Nephron progenitor cell (in vitro differentiated cells): Measurements from ENCODE around the gene XKR7.

Experiments used
- DNase-seq: peaks from one replicate; pipeline ENCODE4 v3.0.0; 2021
- H3K27ac Mint-ChIP-seq: 2 replicates; pipeline ENCODE4 v1.8.0; 2021; ENCODE audit warnings: mild to moderate bottlenecking, moderate library complexity, mixed read lengths
- H3K27me3 Mint-ChIP-seq: 2 replicates; pipeline ENCODE4 v1.8.0; 2021; ENCODE audit warnings: mild to moderate bottlenecking, low read depth, mixed read lengths; ENCODE audit not compliant: poor library complexity
- H3K36me3 Mint-ChIP-seq: 2 replicates; pipeline ENCODE4 v1.8.0; 2021; ENCODE audit warnings: low read depth, mixed read lengths
- H3K4me1 Mint-ChIP-seq: 2 replicates; pipeline ENCODE4 v1.8.0; 2021; ENCODE audit warnings: mixed read lengths
- H3K4me3 Mint-ChIP-seq: 2 replicates; pipeline ENCODE4 v1.8.0; 2021; ENCODE audit warnings: mild to moderate bottlenecking, moderate library complexity, mixed read lengths
- H3K9me3 Mint-ChIP-seq: 2 replicates; pipeline ENCODE4 v1.8.0; 2021; ENCODE audit warnings: mild to moderate bottlenecking, moderate library complexity, mixed read lengths
- TF ChIP-seq, protein P1 (sequence below): fragments of 200-600 bp; sonication (generic); IDR thresholded peaks from 2 replicates; pipeline ENCODE4 v1.5.0; 2021; ENCODE audit warnings: antibody characterized with exemption

The XKR7 gene

DNA sequence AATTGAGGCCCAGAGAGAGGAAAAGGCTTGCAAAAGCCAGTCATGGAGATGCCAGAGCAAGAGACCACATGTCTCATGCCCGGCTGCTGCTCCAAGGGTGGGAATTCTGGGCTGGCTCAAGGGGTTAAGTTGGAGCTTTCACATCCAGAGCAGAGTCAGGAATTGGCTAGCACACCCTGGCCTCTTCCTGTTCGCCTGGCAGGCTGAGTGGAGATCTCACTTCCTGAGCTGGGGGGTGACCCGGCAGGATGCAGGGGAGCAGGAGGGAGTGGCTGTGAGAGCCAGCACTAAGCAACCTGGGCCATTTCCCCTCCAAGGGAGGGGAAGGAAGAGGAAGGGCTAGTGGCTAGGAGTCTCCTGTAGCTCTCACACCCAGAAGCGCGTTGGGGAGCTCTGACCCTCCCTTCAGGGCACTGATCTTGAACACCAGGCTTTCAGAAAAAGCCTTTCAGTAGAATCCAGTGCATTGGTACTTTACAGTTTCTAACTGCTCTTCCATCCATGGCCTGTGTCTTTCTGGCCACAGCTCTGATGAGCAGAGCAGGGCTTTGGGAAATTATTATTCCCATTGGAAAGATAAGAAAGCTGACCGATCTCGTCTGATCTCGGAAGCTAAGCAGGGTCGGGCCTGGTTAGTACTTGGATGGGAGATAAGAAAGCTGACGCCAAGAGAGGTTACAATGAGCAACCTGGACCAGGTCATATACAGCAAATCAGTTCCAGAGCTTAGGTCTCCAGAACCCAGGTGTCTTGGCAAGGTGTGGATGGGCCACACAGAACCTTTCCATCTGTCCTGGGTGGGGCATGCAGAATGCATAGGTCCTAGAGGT lies 40.1 kb downstream of the XKR7 start:
- H3K4me3 Mint-ChIP-seq: no peak overlapping the region
- H3K36me3 Mint-ChIP-seq: no peaks in the 10 kb centered on the region
- no peaks in the 10 kb centered on the region for H3K9me3 Mint-ChIP-seq
- peaks cover 7% of the 10 kb centered on the region for H3K27me3 Mint-ChIP-seq
- H3K4me1 Mint-ChIP-seq: peaks cover 38% of the 10 kb centered on the region
- TF ChIP-seq, protein P1, sequence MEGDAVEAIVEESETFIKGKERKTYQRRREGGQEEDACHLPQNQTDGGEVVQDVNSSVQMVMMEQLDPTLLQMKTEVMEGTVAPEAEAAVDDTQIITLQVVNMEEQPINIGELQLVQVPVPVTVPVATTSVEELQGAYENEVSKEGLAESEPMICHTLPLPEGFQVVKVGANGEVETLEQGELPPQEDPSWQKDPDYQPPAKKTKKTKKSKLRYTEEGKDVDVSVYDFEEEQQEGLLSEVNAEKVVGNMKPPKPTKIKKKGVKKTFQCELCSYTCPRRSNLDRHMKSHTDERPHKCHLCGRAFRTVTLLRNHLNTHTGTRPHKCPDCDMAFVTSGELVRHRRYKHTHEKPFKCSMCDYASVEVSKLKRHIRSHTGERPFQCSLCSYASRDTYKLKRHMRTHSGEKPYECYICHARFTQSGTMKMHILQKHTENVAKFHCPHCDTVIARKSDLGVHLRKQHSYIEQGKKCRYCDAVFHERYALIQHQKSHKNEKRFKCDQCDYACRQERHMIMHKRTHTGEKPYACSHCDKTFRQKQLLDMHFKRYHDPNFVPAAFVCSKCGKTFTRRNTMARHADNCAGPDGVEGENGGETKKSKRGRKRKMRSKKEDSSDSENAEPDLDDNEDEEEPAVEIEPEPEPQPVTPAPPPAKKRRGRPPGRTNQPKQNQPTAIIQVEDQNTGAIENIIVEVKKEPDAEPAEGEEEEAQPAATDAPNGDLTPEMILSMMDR: no peak
- no peak overlapping the region for H3K27ac Mint-ChIP-seq
- DNase-seq: no peak

DNA sequence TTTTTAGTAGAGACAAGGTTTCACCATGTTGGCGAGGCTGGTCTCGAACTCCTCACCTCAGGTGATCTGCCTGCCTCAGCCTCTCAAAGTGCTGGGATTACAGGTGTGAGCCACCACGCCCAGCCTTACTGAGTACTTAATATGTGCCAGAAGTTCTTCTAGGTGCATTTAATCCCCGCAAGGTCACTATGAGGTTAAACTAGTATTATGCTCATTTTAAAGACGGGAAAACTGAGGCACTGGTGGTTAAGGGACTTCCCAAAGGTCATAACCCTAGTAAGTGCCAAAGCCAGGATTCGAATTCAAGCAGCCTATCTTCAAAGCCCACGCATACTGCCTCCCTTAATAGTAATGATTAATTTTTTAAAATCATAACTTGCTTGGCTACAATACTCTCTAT lies 41.6 kb downstream of the XKR7 start:
- Mint-ChIP-seq H3K9me3 (no peaks in the 10 kb centered on the region), H3K36me3 (no peaks in the 10 kb centered on the region), H3K4me3 (no peak overlapping the region), H3K4me1 (peaks cover 33% of the 10 kb centered on the region), H3K27ac (no peak overlapping the region), H3K27me3 (peaks cover 7% of the 10 kb centered on the region)
- no peak for DNase-seq
- TF ChIP-seq, protein P1: no peak

DNA sequence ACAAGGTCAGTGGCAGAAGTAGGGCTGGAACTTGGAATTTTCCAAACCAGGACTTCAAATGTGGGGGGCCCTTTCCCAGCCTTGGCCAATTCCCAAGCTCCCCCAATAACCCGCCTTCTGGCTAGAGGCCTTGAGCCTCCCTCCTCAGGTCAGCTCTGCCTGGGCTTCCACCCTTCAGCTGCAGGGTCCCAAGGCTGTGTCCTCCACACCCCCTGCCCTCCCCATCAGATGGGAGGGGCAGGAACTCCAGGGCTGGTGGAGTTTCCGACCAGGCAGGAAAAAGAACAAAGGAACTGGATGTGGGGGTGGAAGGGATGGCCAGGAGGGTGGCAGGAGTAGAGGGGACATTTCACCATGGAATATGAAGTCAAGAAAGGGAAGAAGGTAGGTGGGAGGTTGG lies 42.1 kb downstream of the XKR7 start, which contains the start of gene CCM2L:
Gene CCM2L, plus strand, starts transcription at position 338 of the 400 bp plus-strand sequence. Its CDS starts 17 bp downstream, at position 355.
- Mint-ChIP-seq H3K9me3 (no peaks in the 10 kb centered on the region), H3K27ac (no peak within 1 kb of the TSS), H3K27me3 (peaks cover 8% of the 10 kb centered on the region), H3K4me1 (peaks cover 35% of the 10 kb centered on the region), H3K4me3 (no peak within 1 kb of the TSS), H3K36me3 (no peaks in the 10 kb centered on the region)
- no peak for DNase-seq
- TF ChIP-seq, protein P1: no peak

DNA sequence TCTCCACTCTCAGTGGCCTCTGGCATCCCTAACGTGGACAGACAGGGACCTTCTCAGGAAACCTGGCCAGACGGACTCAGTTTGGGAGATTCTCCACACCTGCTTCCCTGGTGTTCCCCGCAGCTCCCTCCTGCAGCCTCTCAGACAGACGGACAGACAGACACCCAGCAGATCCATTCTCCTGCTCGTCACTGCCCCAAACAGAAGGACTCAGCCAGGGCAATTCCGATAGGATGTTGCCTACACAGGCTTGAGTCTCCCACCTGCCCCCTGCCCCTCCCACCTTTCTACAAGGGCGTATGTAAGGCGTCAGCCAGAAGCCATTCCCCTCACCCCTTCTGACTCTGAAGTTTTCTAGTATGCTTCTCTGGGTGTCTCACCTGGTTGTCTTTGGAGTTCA lies 42.7 kb downstream of the XKR7 start:
- no peaks in the 10 kb centered on the region for H3K9me3 Mint-ChIP-seq
- H3K4me1 Mint-ChIP-seq: peaks cover 39% of the 10 kb centered on the region
- H3K4me3 Mint-ChIP-seq: no peak overlapping the region
- TF ChIP-seq, protein P1: no peak
- H3K27ac Mint-ChIP-seq: no peak overlapping the region
- H3K27me3 Mint-ChIP-seq: peaks cover 13% of the 10 kb centered on the region
- no peak for DNase-seq
- H3K36me3 Mint-ChIP-seq: no peaks in the 10 kb centered on the region

DNA sequence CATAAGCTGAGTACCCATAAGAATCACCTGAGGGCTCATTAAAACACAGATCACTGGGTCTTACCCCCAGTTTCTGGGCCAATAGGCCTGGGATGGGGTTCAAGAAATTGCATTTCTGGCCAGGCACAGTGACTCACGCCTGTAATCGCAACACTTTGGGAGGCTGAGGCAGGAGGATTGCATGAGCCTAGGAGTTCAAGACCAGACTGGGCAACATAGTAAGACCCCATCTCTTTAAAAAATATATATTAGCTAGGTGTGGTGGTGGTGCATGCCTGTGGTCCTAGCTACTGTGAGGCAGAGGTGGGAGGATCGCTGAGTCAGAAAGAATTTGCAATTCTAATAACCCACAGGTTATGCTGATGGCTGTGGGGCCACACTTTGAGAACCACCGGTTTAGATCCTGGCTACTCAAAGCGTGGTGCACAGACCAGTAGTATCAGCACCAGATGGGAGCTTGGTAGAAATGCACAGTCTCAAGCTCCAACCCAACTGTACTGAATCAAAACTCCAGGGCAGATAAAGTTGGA lies 44.3 kb downstream of the XKR7 start:
- no peaks in the 10 kb centered on the region for H3K36me3 Mint-ChIP-seq
- H3K4me1 Mint-ChIP-seq: peaks cover 35% of the 10 kb centered on the region
- H3K9me3 Mint-ChIP-seq: no peaks in the 10 kb centered on the region
- no peak overlapping the region for H3K4me3 Mint-ChIP-seq
- DNase-seq: no peak
- TF ChIP-seq, protein P1: no peak
- H3K27me3 Mint-ChIP-seq: peaks cover 26% of the 10 kb centered on the region
- no peak overlapping the region for H3K27ac Mint-ChIP-seq
